ENCODE measurements around the gene EMC10.

DNA sequence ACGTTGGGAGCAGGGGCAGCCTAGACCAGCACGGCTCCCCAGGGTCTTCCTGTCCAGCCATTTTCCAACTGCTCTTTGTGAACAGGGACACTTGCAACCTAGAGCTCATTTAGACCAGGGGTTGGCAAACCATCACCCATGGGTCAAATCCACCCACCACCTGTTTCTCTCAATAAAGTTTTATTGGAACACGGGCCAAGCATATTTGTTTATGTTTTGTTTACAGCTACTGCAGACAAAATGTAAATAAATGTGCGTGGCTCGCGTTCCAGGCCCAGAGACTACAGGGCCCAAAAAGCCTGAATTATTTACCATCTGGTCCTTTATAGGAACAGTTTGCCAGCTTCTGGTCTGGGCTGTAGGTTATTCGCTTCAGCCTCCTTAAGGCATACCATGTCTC lies 13.3 kb upstream of the EMC10 start:
- TF ChIP-seq, protein P1, sequence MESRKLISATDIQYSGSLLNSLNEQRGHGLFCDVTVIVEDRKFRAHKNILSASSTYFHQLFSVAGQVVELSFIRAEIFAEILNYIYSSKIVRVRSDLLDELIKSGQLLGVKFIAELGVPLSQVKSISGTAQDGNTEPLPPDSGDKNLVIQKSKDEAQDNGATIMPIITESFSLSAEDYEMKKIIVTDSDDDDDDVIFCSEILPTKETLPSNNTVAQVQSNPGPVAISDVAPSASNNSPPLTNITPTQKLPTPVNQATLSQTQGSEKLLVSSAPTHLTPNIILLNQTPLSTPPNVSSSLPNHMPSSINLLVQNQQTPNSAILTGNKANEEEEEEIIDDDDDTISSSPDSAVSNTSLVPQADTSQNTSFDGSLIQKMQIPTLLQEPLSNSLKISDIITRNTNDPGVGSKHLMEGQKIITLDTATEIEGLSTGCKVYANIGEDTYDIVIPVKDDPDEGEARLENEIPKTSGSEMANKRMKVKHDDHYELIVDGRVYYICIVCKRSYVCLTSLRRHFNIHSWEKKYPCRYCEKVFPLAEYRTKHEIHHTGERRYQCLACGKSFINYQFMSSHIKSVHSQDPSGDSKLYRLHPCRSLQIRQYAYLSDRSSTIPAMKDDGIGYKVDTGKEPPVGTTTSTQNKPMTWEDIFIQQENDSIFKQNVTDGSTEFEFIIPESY (IDR thresholded peaks at IDR 0.05; ENCODE audit: borderline replicate concordance, low read depth) = no peak
- TF ChIP-seq, protein P2, sequence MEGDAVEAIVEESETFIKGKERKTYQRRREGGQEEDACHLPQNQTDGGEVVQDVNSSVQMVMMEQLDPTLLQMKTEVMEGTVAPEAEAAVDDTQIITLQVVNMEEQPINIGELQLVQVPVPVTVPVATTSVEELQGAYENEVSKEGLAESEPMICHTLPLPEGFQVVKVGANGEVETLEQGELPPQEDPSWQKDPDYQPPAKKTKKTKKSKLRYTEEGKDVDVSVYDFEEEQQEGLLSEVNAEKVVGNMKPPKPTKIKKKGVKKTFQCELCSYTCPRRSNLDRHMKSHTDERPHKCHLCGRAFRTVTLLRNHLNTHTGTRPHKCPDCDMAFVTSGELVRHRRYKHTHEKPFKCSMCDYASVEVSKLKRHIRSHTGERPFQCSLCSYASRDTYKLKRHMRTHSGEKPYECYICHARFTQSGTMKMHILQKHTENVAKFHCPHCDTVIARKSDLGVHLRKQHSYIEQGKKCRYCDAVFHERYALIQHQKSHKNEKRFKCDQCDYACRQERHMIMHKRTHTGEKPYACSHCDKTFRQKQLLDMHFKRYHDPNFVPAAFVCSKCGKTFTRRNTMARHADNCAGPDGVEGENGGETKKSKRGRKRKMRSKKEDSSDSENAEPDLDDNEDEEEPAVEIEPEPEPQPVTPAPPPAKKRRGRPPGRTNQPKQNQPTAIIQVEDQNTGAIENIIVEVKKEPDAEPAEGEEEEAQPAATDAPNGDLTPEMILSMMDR (IDR thresholded peaks at IDR 0.05) = no peak
- TF ChIP-seq EZH2phosphoT487 (IDR thresholded peaks at IDR 0.05; ENCODE audit: borderline replicate concordance, low read depth) (no peak), REST (IDR thresholded peaks at IDR 0.05; ENCODE audit: low read depth, low read length) (no peak), RXRA (IDR thresholded peaks at IDR 0.05; ENCODE audit: borderline replicate concordance, low read depth) (no peak), IRF3 (IDR thresholded peaks at IDR 0.05; ENCODE audit: low read depth, low read length) (no peak), POLR2AphosphoS5 (IDR thresholded peaks at IDR 0.05; ENCODE audit: low read depth, low read length) (no peak), RAD21 (IDR thresholded peaks at IDR 0.05; ENCODE audit: low read length) (no peak), CHD2 (IDR thresholded peaks at IDR 0.05; ENCODE audit: low read length, partially characterized antibody) (no peak)

All from SK-N-SH (cell line).